Muscle layer of colon (tissue), 2 donors: ENCODE results near the gene NXT1.
"Not testable (repeated sequence)": the region's sequence is repeated elsewhere in the genome, so short reads cannot be mapped to it uniquely, and the experiment has no call there.

Source experiments
- H3K27ac ChIP-seq: one replicate; pipeline ENCODE4 v1.7.0; 2013; ENCODE audit warnings: low read depth, mild to moderate bottlenecking, low read length, moderate library complexity
- H3K27me3 ChIP-seq, 2 donors: one replicate each; pipeline ENCODE4 v1.7.0; 2013; ENCODE audit warnings: low read length in 2 of 2, mild to moderate bottlenecking in 2 of 2; ENCODE audit not compliant: insufficient read depth in 2 of 2, control insufficient read depth in 1 of 2
- H3K36me3 ChIP-seq: one replicate; pipeline ENCODE4 v1.7.0; 2013; ENCODE audit warnings: mild to moderate bottlenecking, low read length; ENCODE audit not compliant: insufficient read depth
- H3K4me1 ChIP-seq: one replicate; pipeline ENCODE4 v1.7.0; 2013; ENCODE audit warnings: mild to moderate bottlenecking, low read length; ENCODE audit not compliant: insufficient read depth
- H3K4me3 ChIP-seq, 2 donors: one replicate each; pipeline ENCODE4 v1.7.0; 2013; ENCODE audit warnings: low read length in 2 of 2, low read depth in 1 of 2, mild to moderate bottlenecking in 1 of 2, moderate library complexity in 1 of 2
- H3K9ac ChIP-seq: one replicate; pipeline ENCODE4 v1.7.0; 2013; ENCODE audit warnings: low read length
- H3K9me3 ChIP-seq: one replicate; pipeline ENCODE4 v1.7.0; 2013; ENCODE audit warnings: mild to moderate bottlenecking, low read length
- donor health status: abdominal sarcoma.
- donor health status: Adenocarcinoma of cecum.

Gene NXT1

GRCh38 chr20:23347791-23348190 lies 2.8 kb upstream of the NXT1 start:
- Histone ChIP-seq H3K4me3 (no peak overlapping the region), H3K9ac (no peak overlapping the region), H3K4me1 (peaks cover 21% of the 10 kb centered on the region), H3K27me3 (no peaks in the 10 kb centered on the region), H3K9me3 (no peaks in the 10 kb centered on the region), H3K36me3 (no peaks in the 10 kb centered on the region), H3K27ac (no peak overlapping the region)

GRCh38 chr20:23348510-23348909 lies 2.1 kb upstream of the NXT1 start:
- not testable (repeated sequence) for H3K27me3 ChIP-seq, H3K36me3 ChIP-seq, H3K9me3 ChIP-seq, H3K4me3 ChIP-seq, H3K9ac ChIP-seq
- Histone ChIP-seq H3K4me1 (peaks cover 21% of the 10 kb centered on the region), H3K27ac (peak overlapping the region; percentile 97)

- Histone ChIP-seq H3K4me1 (peaks cover 21% of the 10 kb centered on the region), H3K9ac (peak overlapping the region; percentile 89), H3K27me3 (no peaks in the 10 kb centered on the region)
These were observed 1.0 kb upstream of the NXT1 start for GRCh38 chr20:23349338-23350195.

GRCh38 chr20:23350904-23351838 lies 580 bp downstream of the NXT1 start:
- H3K27me3 ChIP-seq = no peaks in the 10 kb centered on the region
- peak overlapping the region; percentile 97 for H3K27ac ChIP-seq
- peak overlapping the region; percentile 83 for H3K9ac ChIP-seq
- no peaks in the 10 kb centered on the region for H3K9me3 ChIP-seq
- H3K36me3 ChIP-seq = peaks cover 14% of the 10 kb centered on the region
- peak overlapping the region; percentile 88 to 90 for H3K4me3 ChIP-seq
- peaks cover 21% of the 10 kb centered on the region for H3K4me1 ChIP-seq

More at GRCh38 chr20:23349338-23350195, 1.0 kb upstream of the NXT1 start:
- Histone ChIP-seq H3K36me3 (peaks cover 8% of the 10 kb centered on the region), H3K4me3 (peak overlapping the region; percentile 65 to 88), H3K9me3 (no peaks in the 10 kb centered on the region), H3K27ac (peak overlapping the region; percentile 97)

- H3K9me3 ChIP-seq = no peaks in the 10 kb centered on the region
- no peaks in the 10 kb centered on the region for H3K27me3 ChIP-seq
- H3K4me1 ChIP-seq = peaks cover 36% of the 10 kb centered on the region
- no peak overlapping the region for H3K4me3 ChIP-seq
- H3K9ac ChIP-seq = no peak overlapping the region
- H3K36me3 ChIP-seq = peaks cover 14% of the 10 kb centered on the region
- H3K27ac ChIP-seq = no peak overlapping the region
These were observed 5.6 kb downstream of the NXT1 start for GRCh38 chr20:23356203-23356602.

DNA sequence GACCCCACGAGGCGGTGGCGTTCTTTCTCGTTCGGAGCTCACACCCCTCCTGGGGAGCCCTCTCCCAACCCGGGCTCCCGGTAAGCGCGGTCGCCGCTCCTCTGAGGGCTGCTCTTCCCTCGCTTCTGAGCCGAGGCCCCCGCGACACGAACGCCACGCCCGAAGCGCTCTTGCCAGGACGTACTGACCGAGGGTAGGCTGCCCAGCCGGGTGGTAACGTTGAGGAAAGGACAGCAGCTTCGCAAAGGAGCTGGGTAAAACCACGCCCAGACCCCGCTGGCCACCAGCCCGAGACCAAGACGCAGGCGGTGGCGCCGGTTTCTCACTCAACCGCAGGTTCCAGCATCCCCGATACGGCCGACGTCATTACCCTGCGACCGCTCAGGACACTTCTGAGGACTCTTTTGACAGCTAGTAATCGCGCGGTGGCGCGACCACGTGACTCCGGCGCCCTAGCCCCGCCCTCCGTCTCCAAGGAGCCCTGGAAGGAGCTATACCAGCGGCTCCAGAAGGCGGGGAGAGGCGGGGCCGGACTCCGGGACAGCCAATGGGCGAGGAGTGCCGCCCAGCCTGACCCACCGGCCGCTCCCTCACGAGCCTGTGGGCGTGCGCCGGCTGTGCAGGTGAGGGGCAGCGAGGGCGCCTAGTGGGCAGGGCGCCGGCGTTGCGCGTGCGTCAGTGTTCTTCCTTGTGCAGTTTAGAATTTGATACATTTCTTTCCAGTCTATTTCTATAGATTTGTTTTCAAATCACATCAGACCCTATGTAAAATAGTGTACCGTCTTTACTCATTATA lies 7.4 kb downstream of the NXT1 start:
- Histone ChIP-seq H3K27ac (peak overlapping the region; percentile 92), H3K9me3 (no peaks in the 10 kb centered on the region), H3K4me3 (peak overlapping the region; percentile 72 to 81), H3K27me3 (no peaks in the 10 kb centered on the region), H3K36me3 (peaks cover 14% of the 10 kb centered on the region), H3K9ac (peak overlapping the region; percentile 78), H3K4me1 (peaks cover 29% of the 10 kb centered on the region)

GRCh38 chr20:23358563-23358906 lies 7.9 kb downstream of the NXT1 start:
- peak overlapping the region; percentile 12 to 51 for H3K4me3 ChIP-seq
- H3K36me3 ChIP-seq = peaks cover 14% of the 10 kb centered on the region
- H3K9ac ChIP-seq = peak overlapping the region; percentile 54
- H3K9me3 ChIP-seq = no peaks in the 10 kb centered on the region
- H3K27me3 ChIP-seq = no peaks in the 10 kb centered on the region
- peak overlapping the region; percentile 79 for H3K27ac ChIP-seq
- H3K4me1 ChIP-seq = peaks cover 35% of the 10 kb centered on the region

DNA sequence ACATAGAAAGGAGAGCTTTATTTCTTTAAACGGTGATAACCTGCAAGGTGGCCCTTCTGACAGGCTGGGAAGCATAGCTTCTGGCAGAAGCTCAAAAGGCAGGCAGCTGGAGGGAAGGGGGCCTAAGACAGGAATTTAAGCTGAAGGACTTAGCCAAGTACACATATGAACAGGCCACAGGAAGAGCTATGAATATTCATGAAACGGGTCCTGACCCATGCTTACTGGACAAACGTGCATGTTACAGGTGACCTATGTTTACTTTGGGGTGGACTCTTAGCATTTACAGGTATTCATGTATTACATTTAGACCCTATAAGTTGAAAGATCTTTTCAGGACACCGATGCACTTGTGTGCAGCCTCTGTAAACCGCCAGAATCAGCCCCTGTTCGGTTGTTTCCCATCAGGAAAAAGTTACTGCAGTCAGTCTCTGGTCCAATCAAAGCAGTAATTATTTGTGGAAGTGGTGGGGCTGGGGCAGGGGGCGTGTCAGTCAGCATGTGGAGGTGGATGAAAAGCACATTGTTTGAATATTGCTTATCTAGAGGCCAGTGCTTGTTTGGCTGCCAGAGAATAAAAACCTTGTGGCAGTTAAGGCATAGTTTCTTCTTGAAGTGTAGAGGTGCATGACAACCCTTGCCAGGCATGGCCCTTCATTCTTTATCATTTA lies 8.5 kb downstream of the NXT1 start:
- H3K27me3 ChIP-seq = no peaks in the 10 kb centered on the region
- peaks cover 12% of the 10 kb centered on the region for H3K36me3 ChIP-seq
- H3K9me3 ChIP-seq = no peaks in the 10 kb centered on the region
- H3K4me1 ChIP-seq = peaks cover 37% of the 10 kb centered on the region
- no peak overlapping the region for H3K4me3 ChIP-seq
- H3K9ac ChIP-seq = no peak overlapping the region
- H3K27ac ChIP-seq = no peak overlapping the region

- H3K27ac ChIP-seq = peak overlapping the region; percentile 92
- no peak overlapping the region for H3K9ac ChIP-seq
- peaks cover 37% of the 10 kb centered on the region for H3K4me1 ChIP-seq
- H3K36me3 ChIP-seq = peaks cover 12% of the 10 kb centered on the region
- no peaks in the 10 kb centered on the region for H3K27me3 ChIP-seq
- peak overlapping the region in 1 of 2 donors; percentile 67 for H3K4me3 ChIP-seq
- no peaks in the 10 kb centered on the region for H3K9me3 ChIP-seq
These were observed 9.9 kb downstream of the NXT1 start for GRCh38 chr20:23360531-23360930.

GRCh38 chr20:23361119-23361475 lies 10.5 kb downstream of the NXT1 start:
- H3K36me3 ChIP-seq = peaks cover 12% of the 10 kb centered on the region

More at GRCh38 chr20:23361119-23361475, 10.5 kb downstream of the NXT1 start:
- peak overlapping the region; percentile 67 to 75 for H3K4me3 ChIP-seq
- peaks cover 43% of the 10 kb centered on the region for H3K4me1 ChIP-seq
- H3K27ac ChIP-seq = peak overlapping the region; percentile 92
- H3K9ac ChIP-seq = peak overlapping the region; percentile 89
- no peaks in the 10 kb centered on the region for H3K9me3 ChIP-seq
- no peaks in the 10 kb centered on the region for H3K27me3 ChIP-seq
